Iris pigment epithelial cell (primary cell): Measurements from ENCODE around the gene DNAH9.

Source experiments
- DNase-seq: peaks from one replicate; pipeline ENCODE4 v3.0.0-alpha.2; 2011; ENCODE audit warnings: low read depth

The DNAH9 gene

GRCh38 chr17:11598274-11599221 is at the start of gene DNAH9:
Gene DNAH9 (plus strand): TSS chr17:11598470. CDS start chr17:11598499, 29 bp downstream.
- peak; percentile 63 for DNase-seq

- DNase-seq, result no peak
These were observed 47.8 kb upstream of the DNAH9 start for GRCh38 chr17:11550431-11550830.

- DNase-seq, result no peak
These were observed 46.8 kb upstream of the DNAH9 start for GRCh38 chr17:11551442-11551841.

- no peak for DNase-seq
These were observed 45.1 kb upstream of the DNAH9 start for GRCh38 chr17:11553135-11553534.

GRCh38 chr17:11554042-11554441 is 44.2 kb upstream of the DNAH9 start:
- DNase-seq, result no peak

- no peak for DNase-seq
These were observed 43.7 kb upstream of the DNAH9 start for GRCh38 chr17:11554542-11554941.

GRCh38 chr17:11555530-11555929 is 42.7 kb upstream of the DNAH9 start:
- DNase-seq, result no peak

GRCh38 chr17:11557727-11558452 is 40.4 kb upstream of the DNAH9 start:
- no peak for DNase-seq

- DNase-seq, result no peak
These were observed 39.5 kb upstream of the DNAH9 start for GRCh38 chr17:11558681-11559234.

- no peak for DNase-seq
These were observed 38.7 kb upstream of the DNAH9 start for GRCh38 chr17:11559601-11560000.

GRCh38 chr17:11561281-11561680 is 37.0 kb upstream of the DNAH9 start:
- DNase-seq, result no peak

GRCh38 chr17:11561702-11562101 is 36.6 kb upstream of the DNAH9 start:
- no peak for DNase-seq

- DNase-seq, result no peak
These were observed 33.5 kb upstream of the DNAH9 start for GRCh38 chr17:11564589-11565380.

GRCh38 chr17:11565591-11565990 is 32.7 kb upstream of the DNAH9 start:
- DNase-seq, result no peak

- no peak for DNase-seq
These were observed 19.3 kb upstream of the DNAH9 start for GRCh38 chr17:11578998-11579397.

- DNase-seq, result no peak
These were observed 17.6 kb upstream of the DNAH9 start for GRCh38 chr17:11580677-11581076.

GRCh38 chr17:11582217-11582616 is 16.1 kb upstream of the DNAH9 start:
- no peak for DNase-seq

GRCh38 chr17:11583306-11583992 is 14.8 kb upstream of the DNAH9 start:
- no peak for DNase-seq

GRCh38 chr17:11589716-11590115 is 8.6 kb upstream of the DNAH9 start:
- no peak for DNase-seq

- no peak for DNase-seq
These were observed 3.4 kb downstream of the DNAH9 start for GRCh38 chr17:11601661-11602060.

GRCh38 chr17:11608396-11608795 is 10.1 kb downstream of the DNAH9 start:
- peak; percentile 46 for DNase-seq
